PFSK-1 (cell line): ENCODE measurements around the gene ZNF362.

Experiments used
- FOXP2 ChIP-seq: optimal IDR thresholded peaks from 2 replicates; pipeline ENCODE3; 2011; ENCODE audit warnings: borderline replicate concordance, control low read depth, inconsistent platforms; ENCODE audit not compliant: insufficient read depth; ENCODE audit errors: extremely low read length, extremely low read depth
- POLR2AphosphoS5 ChIP-seq: IDR thresholded peaks from 2 replicates; pipeline ENCODE4 v1.6.1; 2012; ENCODE audit warnings: low read depth, mild to moderate bottlenecking, control low read depth, low read length, moderate library complexity
- REST ChIP-seq, 2 experiments: IDR thresholded peaks; 2 replicates each; pipeline versions ENCODE4 v1.6.1 to v1.8.0; 2011 to 2012; ENCODE audit warnings: low read depth in 2 of 2, low read length in 2 of 2, control low read depth in 1 of 2, inconsistent platforms in 1 of 2, mild to moderate bottlenecking in 1 of 2, moderate library complexity in 1 of 2; ENCODE audit not compliant: insufficient read depth in 1 of 2
- SIN3A ChIP-seq: IDR thresholded peaks from 2 replicates; pipeline ENCODE4 v1.6.1; 2012; ENCODE audit warnings: mild to moderate bottlenecking, low read length, moderate library complexity, borderline replicate concordance; ENCODE audit not compliant: insufficient read depth
- TAF1 ChIP-seq: IDR thresholded peaks from 2 replicates; pipeline ENCODE4 v1.6.1; 2012; ENCODE audit warnings: low read length, control low read depth, borderline replicate concordance; ENCODE audit not compliant: insufficient read depth

GRCh38 chr1:33255347-33256220, 708 bp upstream of the ZNF362 start:
- TF ChIP-seq SIN3A (no peak), TAF1 (no peak), POLR2AphosphoS5 (no peak), REST (IDR thresholded peaks at IDR 0.05; ENCODE audit: insufficient read depth in 1 of 2, low read depth in 2 of 2, low read length in 2 of 2) (no peak), FOXP2 (no peak)
